GM12878 (cell line): ENCODE results near the gene SCMH1. TPM values are rescaled to one million over a fixed set of nuclear protein-coding genes. Genes with fewer than 3 reads are reported as not detected.

Experiments used
- ATF2 ChIP-seq: IDR thresholded peaks from 2 replicates; pipeline ENCODE4 v1.6.1; 2012; ENCODE audit warnings: low read length, inconsistent platforms
- BHLHE40 ChIP-seq, 2 experiments: fragments of 450-650 bp in 1 of 2; IDR thresholded peaks; 2 replicates each; pipeline ENCODE4 v1.6.1; 2011 to 2017; ENCODE audit warnings: low read depth in 2 of 2, borderline replicate concordance in 1 of 2, improper control_type of control experiment in 1 of 2, low read length in 1 of 2, mild to moderate bottlenecking in 1 of 2
- CHD1 ChIP-seq: IDR thresholded peaks from 2 replicates; pipeline ENCODE4 v1.6.1; 2012; ENCODE audit warnings: low read depth, low read length, improper control_type of control experiment
- CUX1 ChIP-seq: IDR thresholded peaks from 2 replicates; pipeline ENCODE4 v1.6.1; 2012; ENCODE audit warnings: improper control_type of control experiment, low read depth, low read length; ENCODE audit not compliant: insufficient replicate concordance
- MXI1 ChIP-seq: fragments of 150-350 bp; IDR thresholded peaks from 2 replicates; pipeline ENCODE4 v1.6.1; 2011; ENCODE audit warnings: low read depth, mild to moderate bottlenecking, inconsistent platforms, low read length, improper control_type of control experiment
- NR2C2 ChIP-seq: IDR thresholded peaks from 2 replicates; pipeline ENCODE4 v1.6.1; 2011; ENCODE audit warnings: borderline replicate concordance, low read depth; ENCODE audit not compliant: control insufficient read depth, insufficient read length
- RELB ChIP-seq: fragments of 450-650 bp; IDR thresholded peaks from 2 replicates; pipeline ENCODE4 v1.6.1; 2017; ENCODE audit warnings: low read depth, mild to moderate bottlenecking, moderate library complexity
- REST ChIP-seq: IDR thresholded peaks from 2 replicates; pipeline ENCODE4 v1.6.1; 2012; ENCODE audit warnings: mild to moderate bottlenecking, low read depth, low read length
- SKIL ChIP-seq: fragments of 450-650 bp; IDR thresholded peaks from 2 replicates; pipeline ENCODE4 v1.6.1; 2017; ENCODE audit warnings: mild to moderate bottlenecking, low read depth, inconsistent platforms; ENCODE audit not compliant: poor library complexity, severe bottlenecking
- SMC3 ChIP-seq: IDR thresholded peaks from 2 replicates; pipeline ENCODE4 v1.6.1; 2011; ENCODE audit warnings: low read length, improper control_type of control experiment, borderline replicate concordance
- TARDBP ChIP-seq: IDR thresholded peaks from 2 replicates; pipeline ENCODE4 v1.6.1; 2016; ENCODE audit warnings: borderline replicate concordance
- TCF7 ChIP-seq: IDR thresholded peaks from 2 replicates; pipeline ENCODE4 v1.6.1; 2014; ENCODE audit warnings: antibody characterized with exemption, borderline replicate concordance
- YY1 ChIP-seq: IDR thresholded peaks from 2 replicates; pipeline ENCODE4 v1.6.1; 2011; ENCODE audit warnings: low read depth, mild to moderate bottlenecking, low read length
- ZNF622 ChIP-seq: fragments of 450-650 bp; IDR thresholded peaks from 2 replicates; pipeline ENCODE4 v1.6.1; 2017; ENCODE audit warnings: mild to moderate bottlenecking, inconsistent platforms
- polyA plus RNA-seq, 11 experiments: library from polyadenylated mRNA; depleted of rRNA in 4 of 11; unstranded in 6 of 11; stranded (reverse) in 5 of 11; fragments of >200 nt; fragmentation: Nextera tagmentation in 4 of 11; fragmentation: Illumina TruSeq in 1 of 11; extraction: Ambion mirVana in 4 of 11; extraction: Trizol in 1 of 11; gene quantifications; 1 replicate in 1 of 11; 2 replicates in 10 of 11; pipeline versions ENCODE4 v1.2.1 to v1.2.3, GENCODE V29; 2011 to 2016; ENCODE audit warnings: inconsistent platforms in 2 of 11, missing spikeins in 2 of 11, low read depth in 1 of 11
- total RNA-seq, 4 experiments: library from RNA; depleted of rRNA in 3 of 4; stranded (reverse); fragments of >200 nt in 3 of 4; fragmentation: Illumina TruSeq in 1 of 4; extraction: Trizol in 1 of 4; gene quantifications; 2 replicates each; pipeline versions ENCODE4 v1.2.1 to v1.2.3, GENCODE V29; 2013 to 2021

SCMH1 gene
- total and polyA plus RNA-seq, 10 of the 15 experiments (the other 5 are each of a cell fraction or from before 2014, with no cell fraction given): 7.5 to 44.1 (median 27.8) TPM

- TF ChIP-seq CUX1 (peak; percentile 56), CHD1 (no peak), BHLHE40 (IDR thresholded peaks at IDR 0.05; ENCODE audit: borderline replicate concordance in 1 of 2, low read depth in 2 of 2, low read length in 1 of 2) (peak; percentile 98), NR2C2 (no peak), REST (no peak), ATF2 (peak; percentile 56; the same call in 1 of the 2 replicates), ZNF622 (no peak), SKIL (peak; percentile 80), RELB (peak; percentile 34; the same call in 1 of the 2 replicates), MXI1 (peak; percentile 93), TARDBP (no peak), SMC3 (peak; percentile 26; the same call in 1 of the 2 replicates), YY1 (peak; percentile 61; the same call in 1 of the 2 replicates), TCF7 (no peak)
Observed at GRCh38 chr1:41003640-41004220, 238.4 kb downstream of the SCMH1 start (continued).
